Measurements from ENCODE around the gene CRAT. TPM values are rescaled to one million over a fixed set of nuclear protein-coding genes. Genes with fewer than 3 reads are reported as not detected.

Gene CRAT
- total and polyA plus RNA-seq, 2 donors (not counting 1 experiment from before 2014, with no cell fraction given), result 34.0 to 45.1 TPM

GRCh38 chr9:129140397-129141065 lies 29.9 kb upstream of the CRAT start:
- peak; percentile 58 to 69 for DNase-seq (ENCODE audit: low read depth in 2 of 2)
- Histone ChIP-seq H3K4me3 (replicated peaks in 1 of 4; ENCODE audit: control extremely low read depth in 1 of 4, insufficient read depth in 1 of 4, low read depth in 3 of 4, low read length in 4 of 4) (peak overlapping the region; percentile 31 to 69 (median 58)), H4K20me1 (ENCODE audit: control insufficient read depth, extremely low read depth, insufficient read depth, low read length) (no peaks in the 10 kb centered on the region), H2AFZ (ENCODE audit: low read length) (no peak overlapping the region), H3K9ac (ENCODE audit: insufficient read depth, low read length) (peak overlapping the region; percentile 95), H3K4me2 (ENCODE audit: extremely low read depth, insufficient read depth, low read length) (peak overlapping the region; percentile 93), H3K36me3 (ENCODE audit: control insufficient read depth, insufficient read depth, low read length) (peaks cover 12% of the 10 kb centered on the region), H3K9me3 (ENCODE audit: control insufficient read depth, insufficient read depth, low read depth, low read length) (no peaks in the 10 kb centered on the region), H3K4me1 (ENCODE audit: control insufficient read depth, extremely low read depth, insufficient read depth, low read length) (peaks cover 58% of the 10 kb centered on the region), H3K79me2 (ENCODE audit: control insufficient read depth, insufficient read depth, low read length) (peaks cover 19% of the 10 kb centered on the region), H3K27me3 (ENCODE audit: control insufficient read depth, insufficient read depth, low read length) (no peaks in the 10 kb centered on the region), H3K27ac (ENCODE audit: insufficient read depth, low read length) (peak overlapping the region; percentile 100)
- TF ChIP-seq CTCF (conservative IDR thresholded peaks at IDR 0.05 in 1 of 2, IDR thresholded peaks at IDR 0.05 in 1 of 2; ENCODE audit: low read depth in 1 of 2, low read length in 2 of 2) (no peak), EZH2 (IDR thresholded peaks at IDR 0.05; ENCODE audit: low read length, missing control alignments) (no peak)

- H3K36me3 ChIP-seq (ENCODE audit: control insufficient read depth, insufficient read depth, low read length), result peaks cover 14% of the 10 kb centered on the region
- peak overlapping the region; percentile 95 for H3K9ac ChIP-seq (ENCODE audit: insufficient read depth, low read length)
- no peaks in the 10 kb centered on the region for H3K27me3 ChIP-seq (ENCODE audit: control insufficient read depth, insufficient read depth, low read length)
- peaks cover 19% of the 10 kb centered on the region for H3K79me2 ChIP-seq (ENCODE audit: control insufficient read depth, insufficient read depth, low read length)
- H3K4me3 ChIP-seq (replicated peaks in 1 of 4; ENCODE audit: control extremely low read depth in 1 of 4, insufficient read depth in 1 of 4, low read depth in 3 of 4, low read length in 4 of 4), result peak overlapping the region; percentile 31 to 69 (median 58)
- H4K20me1 ChIP-seq (ENCODE audit: control insufficient read depth, extremely low read depth, insufficient read depth, low read length), result no peaks in the 10 kb centered on the region
- H3K4me1 ChIP-seq (ENCODE audit: control insufficient read depth, extremely low read depth, insufficient read depth, low read length), result peaks cover 53% of the 10 kb centered on the region
- H3K4me2 ChIP-seq (ENCODE audit: extremely low read depth, insufficient read depth, low read length), result peak overlapping the region; percentile 93
- no peaks in the 10 kb centered on the region for H3K9me3 ChIP-seq (ENCODE audit: control insufficient read depth, insufficient read depth, low read depth, low read length)
- peak; percentile 100 for DNase-seq (ENCODE audit: low read depth in 2 of 2)
- no peak for TF ChIP-seq EZH2 (IDR thresholded peaks at IDR 0.05; ENCODE audit: low read length, missing control alignments)
- TF ChIP-seq CTCF (conservative IDR thresholded peaks at IDR 0.05 in 1 of 2, IDR thresholded peaks at IDR 0.05 in 1 of 2; ENCODE audit: low read depth in 1 of 2, low read length in 2 of 2), result no peak
- no peak overlapping the region for H2AFZ ChIP-seq (ENCODE audit: low read length)
- H3K27ac ChIP-seq (ENCODE audit: insufficient read depth, low read length), result peak overlapping the region; percentile 100
Observed at GRCh38 chr9:129139993-129140396, 29.4 kb upstream of the CRAT start.

DNA sequence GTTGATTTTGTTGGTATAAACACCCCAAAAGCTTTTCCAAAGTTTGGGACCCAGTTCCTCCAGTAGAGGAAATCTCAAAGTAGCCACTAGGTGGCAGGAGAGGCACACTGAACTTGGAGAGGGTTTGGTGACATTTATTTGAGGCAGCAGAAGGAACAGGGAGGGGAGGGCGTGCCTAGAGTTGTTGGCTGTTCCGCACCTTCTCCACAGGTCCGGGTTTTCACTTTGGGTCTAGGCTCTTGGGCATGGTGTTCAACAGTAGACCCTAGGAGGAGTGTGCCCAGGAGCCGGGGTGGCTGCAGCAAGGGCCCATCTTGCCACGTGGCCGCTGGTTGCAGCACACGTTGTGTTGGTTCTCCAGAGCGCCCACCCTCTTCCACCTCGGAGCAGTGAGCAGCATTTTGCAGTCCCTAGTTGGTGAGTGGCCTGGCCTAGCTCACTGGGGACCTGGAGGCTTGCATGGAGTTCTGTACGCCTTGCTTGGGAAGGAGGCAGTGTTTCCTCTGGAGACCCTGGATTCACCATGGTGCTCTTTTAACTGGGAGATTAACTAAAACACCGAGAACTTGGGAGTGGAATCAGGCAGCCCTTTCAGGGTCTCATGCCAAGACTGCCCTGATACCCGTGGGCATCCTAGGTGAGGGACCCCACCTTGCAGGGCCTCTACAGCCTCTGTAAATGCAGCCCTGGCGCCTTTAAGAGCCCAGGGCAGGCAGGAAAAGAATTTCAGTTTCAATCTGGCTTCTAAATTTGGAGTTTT lies 28.8 kb upstream of the CRAT start:
- no peaks in the 10 kb centered on the region for H4K20me1 ChIP-seq (ENCODE audit: control insufficient read depth, extremely low read depth, insufficient read depth, low read length)
- H3K79me2 ChIP-seq (ENCODE audit: control insufficient read depth, insufficient read depth, low read length), result peaks cover 19% of the 10 kb centered on the region
- H3K27ac ChIP-seq (ENCODE audit: insufficient read depth, low read length), result peak overlapping the region; percentile 100
- peak overlapping the region; percentile 71 for H3K4me2 ChIP-seq (ENCODE audit: extremely low read depth, insufficient read depth, low read length)
- H3K9ac ChIP-seq (ENCODE audit: insufficient read depth, low read length), result peak overlapping the region; percentile 50
- peaks cover 53% of the 10 kb centered on the region for H3K4me1 ChIP-seq (ENCODE audit: control insufficient read depth, extremely low read depth, insufficient read depth, low read length)
- H3K4me3 ChIP-seq (replicated peaks in 1 of 4; ENCODE audit: control extremely low read depth in 1 of 4, insufficient read depth in 1 of 4, low read depth in 3 of 4, low read length in 4 of 4), result peak overlapping the region; percentile 3 to 69 (median 50)
- H2AFZ ChIP-seq (ENCODE audit: low read length), result no peak overlapping the region
- H3K27me3 ChIP-seq (ENCODE audit: control insufficient read depth, insufficient read depth, low read length), result no peaks in the 10 kb centered on the region
- H3K36me3 ChIP-seq (ENCODE audit: control insufficient read depth, insufficient read depth, low read length), result peaks cover 14% of the 10 kb centered on the region
- no peaks in the 10 kb centered on the region for H3K9me3 ChIP-seq (ENCODE audit: control insufficient read depth, insufficient read depth, low read depth, low read length)
- TF ChIP-seq EZH2 (IDR thresholded peaks at IDR 0.05; ENCODE audit: low read length, missing control alignments) (no peak), CTCF (conservative IDR thresholded peaks at IDR 0.05 in 1 of 2, IDR thresholded peaks at IDR 0.05 in 1 of 2; ENCODE audit: low read depth in 1 of 2, low read length in 2 of 2) (peak; percentile 77 to 80)
- DNase-seq (ENCODE audit: low read depth in 2 of 2), result peak; percentile 80 to 92
